ENCODE measurements around the gene TMPRSS13. TPM values are rescaled to one million over a fixed set of nuclear protein-coding genes. Genes with fewer than 3 reads are reported as not detected.
A peak's percentile ranks its signal among the peaks of the same experiment; 100 is the strongest.

Gene TMPRSS13
- total and polyA plus RNA-seq, 9 of the 15 experiments (the other 6 are each of a cell fraction or from before 2014, with no cell fraction given) = 0.11 to 0.29 (median 0.15) TPM

GRCh38 chr11:117914398-117914761 is 14.8 kb downstream of the TMPRSS13 start:
- 10% methylated on average over 5 of the region's 5 CpGs for WGBS (ENCODE audit: insufficient coverage, low coverage, missing lambda C conversion rate)
- POLR2A ChIA-PET = interaction anchor here (1.1 to 1.2 kb wide), 2 partner anchors 14 to 15 kb away, joined by 4 to 5 read pairs; partner anchors contain the start of gene TMPRSS13
- intact Hi-C loops (cut with micrococcal nuclease) = loop anchor here (5.0 kb wide), 1 partner anchor 33 kb away; no protein-coding TSS in a partner anchor
- Histone ChIP-seq H3K4me2 (ENCODE audit: insufficient read depth, low read length) (no peak overlapping the region), H3K9ac (ENCODE audit: insufficient read depth in 1 of 2, low read depth in 2 of 2, low read length in 2 of 2) (0 out of 4 replicates have a peak overlapping the region, but pooled peaks of 1 of the 2 experiments have one; percentile 26), H3K79me2 (ENCODE audit: control insufficient read depth, insufficient read depth, low read length) (no peaks in the 10 kb centered on the region), H3K9me1 (ENCODE audit: control insufficient read depth, insufficient read depth, low read length) (no peaks in the 10 kb centered on the region), H4K20me1 (replicated peaks; ENCODE audit: control insufficient read depth, insufficient read depth, low read length) (0 out of 2 replicates have a peak, but pooled peaks cover 6% of the 10 kb centered on the region), H3K27me3 (ENCODE audit: control insufficient read depth in 2 of 2, insufficient read depth in 2 of 2, low read length in 2 of 2) (peaks cover 22 to 54% of the 10 kb centered on the region in 2 experiments; a peak in 4 of 5 replicates), H3K4me3 (no peak overlapping the region), H3K9me3 (replicated peaks; ENCODE audit: control insufficient read depth, insufficient read depth, low read depth, low read length) (no peaks in the 10 kb centered on the region), H3K27ac (ENCODE audit: extremely low read depth, low read depth, low read length) (no peak overlapping the region; the same call in 2 of the 3 replicates), H3K36me3 (ENCODE audit: control insufficient read depth, insufficient read depth, low read length) (no peaks in the 10 kb centered on the region), H2AFZ (ENCODE audit: low read depth, low read length) (no peak overlapping the region), H3K4me1 (replicated peaks in 1 of 2; ENCODE audit: control insufficient read depth in 2 of 2, insufficient read depth in 2 of 2, low read length in 2 of 2) (peaks cover 14 to 19% of the 10 kb centered on the region in 2 experiments; a peak in 4 of 5 replicates)
- CTCF ChIA-PET (ENCODE audit: low intra/inter-chr PET ratio) = no interaction called here
- in situ Hi-C loops (cut with MboI) = no loop called here
- TF ChIP-seq SIN3B (IDR thresholded peaks at IDR 0.05; ENCODE audit: low read depth) (no peak), ARNT (IDR thresholded peaks at IDR 0.05) (peak in 1 of 2 experiments; percentile 74; a peak in 1 of 4 replicates), PTTG1 (tag; IDR thresholded peaks at IDR 0.05; ENCODE audit: low read depth) (no peak), POLR2AphosphoS2 (IDR thresholded peaks at IDR 0.05; ENCODE audit: low read length) (no peak), MCM7 (IDR thresholded peaks at IDR 0.05) (no peak)
- FAIRE-seq (no peak), DNase-seq (ENCODE audit: extremely low read depth in 1 of 4, low spot score in 3 of 4) (no peak), ATAC-seq (no peak)
- BruUV-seq (replicated peaks) = no TSS peak

All from K562 (cell line).